ENCODE measurements around the gene CSF3R.
"Not testable (repeated sequence)": the region's sequence is repeated elsewhere in the genome, so short reads cannot be mapped to it uniquely, and the experiment has no call there.

The CSF3R gene

DNA sequence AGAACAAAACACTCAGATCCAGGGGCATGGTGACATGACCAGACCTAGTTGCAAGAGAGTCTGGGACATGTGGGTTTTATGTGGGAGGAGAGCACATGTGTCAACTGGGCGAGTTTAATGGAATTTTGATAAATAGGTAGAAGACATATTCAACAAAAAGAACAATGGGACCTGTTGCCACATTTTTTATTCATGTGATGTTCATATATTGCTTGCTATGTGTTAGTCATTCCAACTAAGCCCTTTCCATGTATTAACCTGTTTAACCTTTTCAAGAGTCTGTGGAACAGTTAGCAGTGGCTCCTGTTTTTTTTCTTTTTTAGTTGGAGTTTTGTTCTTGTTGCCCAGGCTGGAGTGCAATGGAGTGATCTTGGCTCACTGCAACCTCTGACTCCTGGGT lies 30.1 kb upstream of the CSF3R start:
- no peak for DNase-seq

GRCh38 chr1:36511804-36512798 lies 29.4 kb upstream of the CSF3R start:
- no peak for DNase-seq

DNA sequence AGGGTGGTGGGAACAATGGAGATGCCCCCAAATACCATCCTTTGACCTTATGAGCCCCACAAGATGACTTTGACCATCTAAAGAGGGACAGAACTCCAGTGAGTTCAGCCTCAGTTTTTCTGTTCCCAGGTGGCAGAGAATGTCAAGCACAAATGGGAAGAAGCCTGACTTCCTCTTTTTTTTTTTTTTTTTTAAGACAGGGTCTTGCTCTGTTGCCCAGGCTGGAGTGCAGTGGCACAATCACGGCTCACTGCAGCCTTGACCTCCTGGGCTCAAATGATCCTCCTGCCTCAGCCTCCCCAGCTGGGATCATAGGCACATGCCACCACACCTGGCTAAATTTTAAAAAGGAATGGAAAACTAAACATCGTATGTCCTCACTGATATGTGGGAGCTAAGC lies 28.5 kb upstream of the CSF3R start:
- DNase-seq = not testable (repeated sequence)

DNA sequence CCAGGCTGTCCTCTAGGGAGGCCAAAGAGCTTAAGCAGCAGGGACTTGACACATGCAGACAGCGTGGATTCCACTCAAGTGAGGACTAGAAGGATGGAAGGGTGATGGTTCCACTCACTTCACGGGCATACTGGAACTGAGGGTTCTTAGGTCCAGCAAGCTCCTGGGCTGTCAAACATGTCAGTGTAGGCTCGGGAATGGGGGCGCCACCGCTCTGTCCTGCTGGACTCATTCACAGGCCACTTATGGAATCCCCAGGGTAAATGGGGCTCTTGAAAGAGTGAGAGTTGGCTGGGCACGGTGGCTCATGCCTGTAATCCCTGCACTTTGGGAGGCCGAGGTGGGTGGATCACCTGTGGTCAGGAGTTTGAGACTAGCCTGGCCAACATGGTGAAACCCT lies 27.7 kb upstream of the CSF3R start:
- no peak for DNase-seq

GRCh38 chr1:36508257-36508656 lies 25.5 kb upstream of the CSF3R start:
- DNase-seq = no peak

GRCh38 chr1:36506276-36506920 lies 23.7 kb upstream of the CSF3R start:
- no peak for DNase-seq

DNA sequence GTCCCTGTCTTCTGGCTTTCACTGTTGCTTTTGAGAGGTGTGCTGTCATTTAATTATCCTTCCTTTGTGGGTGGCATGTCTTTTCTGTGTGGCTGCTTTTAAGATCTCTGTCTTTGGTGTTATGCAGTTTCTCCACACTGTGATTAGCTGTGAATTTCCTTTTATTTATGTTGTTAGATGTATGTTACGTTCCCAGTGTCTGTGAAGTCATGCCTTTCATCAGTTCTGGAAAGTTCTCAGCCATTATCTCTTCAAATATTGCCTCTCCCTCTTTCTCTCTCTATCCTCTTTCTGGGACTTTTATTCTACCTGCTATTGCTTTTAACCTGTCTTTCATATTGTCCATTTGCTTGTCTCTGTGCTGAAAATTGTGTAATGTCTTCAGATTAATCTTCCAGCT lies 21.0 kb upstream of the CSF3R start:
- no peak for DNase-seq

DNA sequence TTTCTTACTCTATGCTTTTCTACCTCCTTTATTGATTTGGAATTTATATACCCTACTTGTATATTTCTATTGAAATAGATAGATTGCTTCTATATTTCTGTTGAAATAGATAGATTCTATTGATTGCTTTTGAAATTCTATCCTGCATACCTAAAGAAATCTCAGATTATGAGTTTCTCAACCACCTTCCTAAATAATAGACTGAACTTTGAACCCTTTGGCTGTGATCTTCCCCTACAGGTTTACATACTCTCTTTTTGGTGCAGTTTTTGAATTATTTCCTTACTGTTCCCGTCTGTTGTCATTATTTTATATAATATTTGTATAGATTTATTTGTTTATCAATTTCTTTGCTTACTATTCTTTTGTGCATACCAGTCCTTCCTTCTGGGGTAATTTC lies 20.4 kb upstream of the CSF3R start:
- DNase-seq = no peak

GRCh38 chr1:36502616-36503015 lies 19.9 kb upstream of the CSF3R start:
- DNase-seq = no peak

DNA sequence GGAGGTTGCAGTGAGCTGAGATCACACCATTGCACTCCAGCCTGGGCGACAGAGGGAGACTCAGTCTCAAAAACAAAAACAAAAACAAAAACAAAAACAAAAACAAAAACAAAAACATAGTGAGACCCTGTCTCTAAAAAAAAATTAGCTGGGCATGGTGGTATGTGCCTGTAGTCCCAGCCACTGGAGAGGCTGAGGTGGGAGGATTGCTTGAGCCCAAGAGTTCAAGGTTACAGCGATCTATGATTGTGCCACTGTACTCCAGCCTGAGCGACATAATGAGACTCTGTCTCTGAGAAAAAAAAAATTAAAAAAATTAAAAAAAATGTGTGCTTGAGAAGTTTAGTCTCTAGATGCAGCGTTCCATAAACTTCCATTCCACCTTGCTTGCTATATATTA lies 19.2 kb upstream of the CSF3R start:
- not testable (repeated sequence) for DNase-seq

DNA sequence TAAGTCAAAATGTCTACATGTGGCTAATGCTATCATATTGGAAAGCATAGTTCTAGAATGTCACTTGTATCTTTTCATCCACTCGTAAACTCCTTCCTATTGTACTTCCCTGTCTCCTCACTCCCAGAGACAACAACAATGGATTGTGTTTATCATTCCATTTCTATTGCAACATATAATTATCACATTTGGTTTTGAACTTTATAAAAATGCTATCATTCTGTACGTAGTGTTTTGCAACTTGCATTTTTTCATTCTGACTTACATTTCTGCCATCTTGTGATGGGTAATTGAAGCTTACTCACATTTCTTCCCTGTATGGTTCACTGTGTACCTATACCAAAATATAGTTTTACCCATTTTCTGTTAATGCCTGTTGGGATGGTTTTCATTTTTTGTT lies 14.5 kb upstream of the CSF3R start:
- DNase-seq = no peak

DNA sequence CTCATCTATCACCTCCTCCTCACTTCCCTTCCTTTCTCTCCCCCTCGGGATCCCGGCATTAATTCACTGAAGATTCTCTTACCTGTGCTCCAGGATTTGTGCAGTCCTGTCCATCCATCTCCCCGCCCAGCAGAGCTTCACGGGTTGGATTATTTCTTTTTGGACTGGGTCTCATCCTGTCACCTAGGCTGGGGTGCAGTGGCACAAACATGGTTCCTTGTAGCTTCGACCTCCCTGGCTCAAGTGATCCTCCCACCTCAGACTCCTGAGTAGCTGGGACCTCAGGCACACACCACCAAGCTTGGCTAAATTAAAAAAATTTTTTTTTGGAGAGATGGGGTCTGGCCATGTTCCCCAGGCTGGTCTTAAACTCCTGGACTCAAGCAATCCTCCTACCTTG lies 12.3 kb upstream of the CSF3R start:
- DNase-seq = no peak

- DNase-seq = no peak
These were observed 10.8 kb upstream of the CSF3R start for GRCh38 chr1:36493524-36493923.

DNA sequence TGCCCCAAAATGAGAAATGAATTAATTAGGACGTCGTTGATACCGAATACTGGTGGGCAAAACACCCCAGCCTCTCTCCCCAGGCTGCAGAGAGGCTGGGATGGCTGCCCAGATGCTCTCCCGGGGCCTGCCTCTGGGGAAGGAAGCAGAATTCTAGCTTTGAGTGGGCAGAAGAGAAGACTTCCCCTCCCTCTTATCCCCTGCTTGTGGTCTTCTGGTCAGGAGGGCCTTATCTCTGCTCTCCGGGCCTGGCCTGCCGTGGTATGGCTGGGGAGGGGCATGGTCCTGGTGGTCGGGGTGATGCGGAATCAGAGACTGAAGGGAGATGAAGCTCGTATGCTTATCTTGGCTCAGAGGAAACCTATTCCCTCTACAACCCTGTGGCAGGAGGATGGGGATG lies 9.8 kb upstream of the CSF3R start:
- no peak for DNase-seq

DNA sequence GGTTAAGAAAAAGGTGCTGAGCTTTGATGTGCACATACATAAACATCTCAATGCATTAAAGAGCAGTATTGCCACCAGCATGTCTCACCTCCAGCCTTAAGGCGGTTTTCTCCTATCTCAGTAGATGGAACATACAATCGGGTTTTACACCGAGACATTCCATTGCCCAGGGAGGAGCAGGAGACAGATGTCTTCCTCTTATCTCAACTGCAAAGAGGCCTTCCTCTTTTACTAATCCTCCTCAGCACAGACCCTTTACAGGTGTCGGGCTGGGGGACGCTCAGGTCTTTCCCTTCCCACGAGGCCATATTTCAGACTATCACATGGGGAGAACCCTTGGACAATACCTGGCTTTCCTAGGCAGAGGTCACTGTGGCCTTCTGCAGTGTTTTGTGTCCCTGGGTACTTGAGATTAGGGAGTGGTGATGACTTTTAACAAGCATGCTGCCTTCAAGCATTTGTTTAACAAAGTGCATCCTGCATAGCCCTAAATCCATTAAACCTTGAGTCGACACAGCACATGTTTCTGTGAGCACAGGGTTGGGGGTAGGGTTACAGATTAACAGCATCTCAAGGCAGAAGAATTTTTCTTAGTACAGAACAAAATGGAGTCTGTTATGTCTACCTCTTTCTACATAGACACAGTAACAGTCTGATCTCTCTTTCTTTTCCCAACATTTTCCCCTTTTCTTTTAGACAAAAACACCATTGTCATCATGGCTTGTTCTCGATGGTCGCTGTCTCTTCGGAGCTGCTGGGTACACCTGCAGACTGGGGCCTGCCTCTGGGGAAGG lies 6.7 kb upstream of the CSF3R start:
- not testable (repeated sequence) for DNase-seq

DNA sequence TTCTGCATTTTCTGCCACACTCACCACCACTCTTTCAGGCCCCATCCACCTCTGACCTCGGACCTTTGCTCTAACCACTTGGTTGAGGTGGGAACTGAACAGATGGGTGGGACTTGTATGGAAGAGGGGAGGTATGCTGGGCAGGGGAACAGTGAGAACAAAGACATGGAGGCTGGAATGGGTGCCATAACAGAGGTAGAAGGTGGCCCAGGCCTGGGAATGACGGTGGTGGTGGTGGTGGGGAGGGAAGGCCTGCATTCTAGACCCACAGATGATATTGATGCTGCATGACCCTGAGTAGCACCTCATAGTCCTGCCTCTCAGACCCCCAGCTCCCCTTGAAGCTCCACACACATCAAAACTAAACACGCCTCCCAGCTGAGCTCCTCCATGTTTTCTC lies 5.2 kb upstream of the CSF3R start:
- no peak for DNase-seq

DNA sequence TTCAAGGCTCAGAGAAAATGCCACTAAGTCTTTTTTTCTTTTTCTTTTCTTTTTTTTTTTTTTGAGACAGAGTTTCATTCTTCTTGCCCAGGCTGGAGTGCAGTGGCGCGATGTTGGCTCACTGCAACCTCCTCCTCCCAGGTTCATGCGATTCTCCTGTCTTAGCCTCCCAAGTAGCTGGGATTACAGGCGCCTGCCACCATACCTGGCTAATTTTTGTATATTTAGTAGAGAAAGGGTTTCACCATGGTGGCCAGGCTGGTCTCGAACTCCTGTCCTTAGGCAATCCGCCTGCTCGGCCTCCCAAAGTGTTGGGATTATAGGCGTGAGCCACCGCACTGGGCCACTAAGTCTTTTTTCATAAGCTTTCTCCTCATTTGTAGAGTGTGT lies 4.6 kb upstream of the CSF3R start:
- DNase-seq = not testable (repeated sequence)

DNA sequence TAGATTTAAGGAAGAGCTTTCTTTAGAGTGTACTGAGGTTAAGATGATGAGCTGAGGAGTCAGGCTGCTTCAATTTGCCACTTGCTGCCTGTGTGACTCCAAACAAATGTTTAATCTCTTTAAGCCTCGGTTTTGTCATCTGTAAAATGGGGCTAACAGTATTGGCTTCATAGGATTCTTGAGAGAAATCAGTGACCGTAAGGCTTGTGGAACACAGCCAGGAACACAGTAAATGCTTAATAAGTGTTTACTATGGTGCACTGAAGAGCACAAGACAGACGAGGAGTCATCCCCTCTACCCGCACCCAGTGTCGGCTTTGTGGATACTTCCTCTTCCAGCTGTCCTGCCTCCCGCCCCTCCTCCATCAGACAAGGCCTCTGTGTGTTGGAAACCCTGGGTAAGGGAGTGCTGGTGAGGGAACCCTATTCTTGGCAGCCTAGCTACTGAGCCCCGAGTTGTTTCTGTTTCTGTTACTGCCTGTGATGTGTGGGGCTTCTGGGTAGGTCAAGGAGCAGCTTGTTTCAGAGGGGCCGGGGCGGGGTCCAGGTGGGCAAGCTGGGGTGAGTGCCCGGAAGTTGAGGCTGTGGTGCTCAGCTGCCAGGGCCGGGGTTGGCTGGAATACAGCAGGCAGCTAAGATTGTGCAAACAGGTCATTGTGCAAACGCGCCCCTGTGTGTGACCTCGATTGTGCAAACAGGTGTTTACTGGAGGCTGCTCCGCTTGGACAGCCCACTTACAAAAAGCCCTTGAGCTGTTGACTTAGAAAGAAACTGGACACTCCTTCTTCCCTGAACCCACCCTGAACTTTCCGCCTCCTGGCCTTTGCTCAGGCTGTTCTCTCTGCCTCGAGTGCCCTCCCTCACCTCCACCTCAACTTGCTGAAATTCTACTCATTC lies 4.0 kb upstream of the CSF3R start:
- DNase-seq = no peak

GRCh38 chr1:36486093-36486438 lies 3.4 kb upstream of the CSF3R start:
- DNase-seq = no peak

- DNase-seq = no peak
These were observed 1.4 kb upstream of the CSF3R start for GRCh38 chr1:36484099-36484498.

DNA sequence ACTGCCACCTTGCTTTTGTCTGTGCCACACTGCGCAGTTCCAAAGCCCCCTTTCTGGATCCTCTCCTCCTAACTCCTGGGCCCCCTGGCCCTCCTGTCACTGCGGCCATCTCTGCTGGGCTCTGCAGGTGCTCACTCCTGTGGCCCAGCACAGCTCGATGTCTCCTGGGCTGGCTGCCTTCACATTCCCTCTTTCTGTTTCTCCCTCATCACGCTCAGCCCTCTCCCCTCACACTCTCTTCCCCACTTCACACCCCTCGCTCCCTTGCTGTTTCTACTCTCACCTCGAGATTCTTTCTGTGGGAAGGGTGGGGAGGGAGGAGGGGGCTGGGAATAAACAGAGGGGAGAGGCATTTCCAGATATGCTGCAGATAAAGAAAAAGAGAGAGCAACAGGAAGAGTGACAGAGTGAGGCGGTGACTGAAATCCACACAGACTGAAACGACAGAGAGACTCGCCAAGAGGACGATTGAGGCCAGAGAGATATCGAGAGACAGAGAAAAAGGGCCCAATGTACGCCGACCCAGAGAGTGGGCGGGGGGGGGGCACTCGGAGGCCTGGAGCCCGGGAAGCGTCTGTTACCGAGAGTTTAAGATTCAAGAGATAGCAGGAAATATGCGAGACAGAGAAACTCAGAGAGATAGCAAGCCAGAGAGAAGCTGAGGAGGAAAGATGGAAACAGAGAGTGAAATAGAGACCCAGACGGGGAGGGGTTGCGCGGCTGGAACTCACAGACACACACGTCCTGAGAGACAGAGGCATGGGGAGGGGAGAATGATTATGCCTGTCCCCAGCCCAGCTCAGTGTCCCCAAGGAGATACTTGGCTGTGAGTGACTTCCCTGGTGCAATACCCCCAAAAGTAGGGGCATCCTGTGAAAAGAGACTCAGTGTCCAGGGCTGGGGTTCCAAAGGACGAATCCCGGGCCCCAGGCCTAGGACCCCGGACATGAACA lies 666 bp downstream of the CSF3R start:
- DNase-seq = no peak
